H9 (cell line): ENCODE measurements around the gene IGFL2. TPM values are rescaled to one million over a fixed set of nuclear protein-coding genes. Genes with fewer than 3 reads are reported as not detected.

Source experiments
- DNase-seq: peaks from one replicate; pipeline ENCODE4 v3.0.0-alpha.2; 2017
- H2AFZ ChIP-seq: one replicate; pipeline ENCODE4 v1.6.1; 2013; ENCODE audit warnings: mild to moderate bottlenecking, low read length, control low read depth, moderate library complexity
- H2AK5ac ChIP-seq: 2 replicates; pipeline ENCODE4 v1.6.1; 2013; ENCODE audit warnings: low read length, control low read depth, mixed read lengths; ENCODE audit not compliant: insufficient read length
- H2BK120ac ChIP-seq: one replicate; pipeline ENCODE4 v1.6.1; 2013; ENCODE audit warnings: low read depth, mild to moderate bottlenecking, low read length, control low read depth, inconsistent platforms; ENCODE audit not compliant: poor library complexity, severe bottlenecking
- H2BK12ac ChIP-seq: 2 replicates; pipeline ENCODE4 v1.6.1; 2013; ENCODE audit warnings: low read length, control low read depth, mixed read lengths, low read depth; ENCODE audit not compliant: insufficient read length
- H2BK15ac ChIP-seq: 2 replicates; pipeline ENCODE4 v1.6.1; 2013; ENCODE audit warnings: low read depth, low read length, control low read depth
- H2BK20ac ChIP-seq: one replicate; pipeline ENCODE4 v1.6.1; 2013; ENCODE audit warnings: low read depth, mild to moderate bottlenecking, low read length, control low read depth, inconsistent platforms; ENCODE audit not compliant: poor library complexity, severe bottlenecking
- H2BK5ac ChIP-seq: 2 replicates; pipeline ENCODE4 v1.6.1; 2013; ENCODE audit warnings: low read length, control low read depth, mixed read lengths; ENCODE audit not compliant: insufficient read length
- H3K14ac ChIP-seq: 2 replicates; pipeline ENCODE4 v1.6.1; 2013; ENCODE audit warnings: low read length, control low read depth; ENCODE audit not compliant: insufficient read depth
- H3K18ac ChIP-seq: 2 replicates; pipeline ENCODE4 v1.6.1; 2013; ENCODE audit warnings: low read depth, mild to moderate bottlenecking, mixed read lengths, low read length, control low read depth; ENCODE audit not compliant: insufficient read length
- H3K23ac ChIP-seq: 2 replicates; pipeline ENCODE4 v1.6.1; 2013; ENCODE audit warnings: low read length, control low read depth, mixed read lengths, low read depth; ENCODE audit not compliant: insufficient read length
- H3K23me2 ChIP-seq: 2 replicates; pipeline ENCODE4 v1.6.1; 2013; ENCODE audit warnings: low read depth, mild to moderate bottlenecking, mixed read lengths, low read length, control low read depth; ENCODE audit not compliant: insufficient read length, poor library complexity, severe bottlenecking
- H3K27ac ChIP-seq: 2 replicates; pipeline ENCODE4 v1.5.1; 2013; ENCODE audit warnings: low read length, control low read depth, mixed read lengths, low read depth; ENCODE audit not compliant: insufficient read length
- H3K27me3 ChIP-seq: 2 replicates; pipeline ENCODE4 v1.6.1; 2013; ENCODE audit warnings: low read length, control low read depth, inconsistent platforms; ENCODE audit not compliant: insufficient read depth
- H3K4ac ChIP-seq: 2 replicates; pipeline ENCODE4 v1.6.1; 2013; ENCODE audit warnings: low read depth, mild to moderate bottlenecking, control low read depth, inconsistent platforms, low read length, moderate library complexity
- H3K4me1 ChIP-seq: 2 replicates; pipeline ENCODE4 v1.6.1; 2013; ENCODE audit warnings: low read length, control low read depth, inconsistent platforms; ENCODE audit not compliant: insufficient read depth
- H3K4me2 ChIP-seq: 2 replicates; pipeline ENCODE4 v1.6.1; 2013; ENCODE audit warnings: low read length, control low read depth, mixed read lengths; ENCODE audit not compliant: insufficient read length, insufficient read depth
- H3K56ac ChIP-seq: 2 replicates; pipeline ENCODE4 v1.6.1; 2013; ENCODE audit warnings: low read depth, mild to moderate bottlenecking, mixed read lengths, low read length, control low read depth; ENCODE audit not compliant: insufficient read length
- H3K79me1 ChIP-seq: 2 replicates; pipeline ENCODE4 v1.6.1; 2013; ENCODE audit warnings: low read depth, mild to moderate bottlenecking, moderate library complexity, low read length, control low read depth, inconsistent platforms; ENCODE audit not compliant: insufficient read depth, poor library complexity, severe bottlenecking
- H3K79me2 ChIP-seq: 2 replicates; pipeline ENCODE4 v1.6.1; 2013; ENCODE audit warnings: low read length, control low read depth, inconsistent platforms; ENCODE audit not compliant: insufficient read depth
- H3K9ac ChIP-seq: 2 replicates; pipeline ENCODE4 v1.6.1; 2013; ENCODE audit warnings: low read length, control low read depth, mixed read lengths; ENCODE audit not compliant: insufficient read length; ENCODE audit errors: extremely low read depth
- H3K9me3 ChIP-seq: one replicate; pipeline ENCODE4 v1.6.1; 2013; ENCODE audit warnings: low read depth, low read length, inconsistent platforms; ENCODE audit not compliant: control insufficient read depth
- H3T11ph ChIP-seq: one replicate; pipeline ENCODE4 v1.6.1; 2013; ENCODE audit warnings: mild to moderate bottlenecking, low read length, control low read depth, inconsistent platforms
- H4K20me1 ChIP-seq: one replicate; pipeline ENCODE4 v1.6.1; 2013; ENCODE audit not compliant: control insufficient read depth, insufficient read length, insufficient read depth
- H4K5ac ChIP-seq: 2 replicates; pipeline ENCODE4 v1.6.1; 2013; ENCODE audit warnings: low read depth, mild to moderate bottlenecking, mixed read lengths, low read length, control low read depth; ENCODE audit not compliant: insufficient read length
- H4K8ac ChIP-seq: replicated peaks from 2 replicates; pipeline ENCODE4 v1.6.1; 2013; ENCODE audit warnings: low read length, control low read depth, mixed read lengths, low read depth; ENCODE audit not compliant: insufficient read length
- H4K91ac ChIP-seq: 2 replicates; pipeline ENCODE4 v1.6.1; 2013; ENCODE audit warnings: low read depth, mild to moderate bottlenecking, moderate library complexity, mixed read lengths, low read length, control low read depth; ENCODE audit not compliant: insufficient read length
- H3K27ac Mint-ChIP-seq, 3 experiments: 2 replicates in 2 of 3; 3 replicates in 1 of 3; pipeline ENCODE4 v1.8.0; 2020 to 2021; ENCODE audit warnings: mixed read lengths in 3 of 3, mild to moderate bottlenecking in 1 of 3, moderate library complexity in 1 of 3
- H3K27me3 Mint-ChIP-seq: 2 replicates; pipeline ENCODE4 v1.8.0; 2021; ENCODE audit warnings: low read depth, mild to moderate bottlenecking, moderate library complexity, mixed read lengths
- H3K36me3 Mint-ChIP-seq, 3 experiments: 2 replicates in 2 of 3; 3 replicates in 1 of 3; pipeline ENCODE4 v1.8.0; 2020 to 2021; ENCODE audit warnings: low read depth in 3 of 3, mixed read lengths in 3 of 3; ENCODE audit not compliant: insufficient read depth in 1 of 3
- H3K4me1 Mint-ChIP-seq, 2 experiments: 2 replicates each; pipeline ENCODE4 v1.8.0; 2020; ENCODE audit warnings: mixed read lengths in 2 of 2
- H3K4me3 Mint-ChIP-seq, 2 experiments: 2 replicates in 1 of 2; 3 replicates in 1 of 2; pipeline ENCODE4 v1.8.0; 2020 to 2021; ENCODE audit warnings: mild to moderate bottlenecking in 2 of 2, mixed read lengths in 2 of 2, moderate library complexity in 1 of 2
- H3K9me3 Mint-ChIP-seq, 2 experiments: 2 replicates in 1 of 2; 3 replicates in 1 of 2; pipeline ENCODE4 v1.8.0; 2020; ENCODE audit warnings: mild to moderate bottlenecking in 2 of 2, mixed read lengths in 2 of 2, moderate library complexity in 1 of 2
- WGBS: extraction: QIAGEN DNeasy Blood & Tissue Kit; methylation state at CpG from one replicate; pipeline ENCODE4 v1.1.7; 2013; ENCODE audit warnings: missing lambda C conversion rate, low lambda C conversion rate, mixed read lengths; ENCODE audit not compliant: insufficient read length; ENCODE audit errors: extremely low coverage; 5-methylcytosine and 5-hydroxymethylcytosine counted together
- total RNA-seq: library from RNA; stranded (reverse); gene quantifications from 2 replicates; pipeline ENCODE4 v1.2.1, GENCODE V29; 2021
- TF ChIP-seq, protein P1 (sequence below): fragments of 200-600 bp; sonication (generic); conservative IDR thresholded peaks from 3 replicates; pipeline ENCODE4 v1.8.0; 2021; ENCODE audit warnings: antibody characterized with exemption, mild to moderate bottlenecking

The IGFL2 gene
- total RNA-seq, 1 experiment from 2014 or later = not detected

DNA sequence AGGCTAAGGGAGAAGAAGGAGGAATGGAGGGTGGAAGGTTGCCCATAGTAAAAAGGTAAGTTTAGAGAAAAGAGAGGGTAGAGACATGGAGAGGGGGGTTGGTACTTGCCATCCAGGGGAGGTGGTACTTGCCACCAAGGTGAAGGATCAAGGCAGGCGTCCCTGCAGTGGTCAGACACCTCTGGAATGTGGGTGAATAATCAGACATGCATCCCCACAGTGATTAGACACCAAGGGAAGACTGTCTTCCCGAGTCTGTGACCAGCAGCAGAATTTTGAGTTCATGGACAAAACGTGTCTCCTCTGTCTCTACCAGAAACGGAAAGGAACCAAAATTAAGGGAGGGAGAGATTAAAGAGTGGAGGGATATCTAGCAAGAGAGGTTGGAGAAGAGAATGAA is 54.4 kb downstream of the IGFL2 start:
- Histone ChIP-seq H3K14ac (no peak overlapping the region), H3K23me2 (no peaks in the 10 kb centered on the region), H3K4me2 (no peak overlapping the region), H2BK12ac (no peak overlapping the region), H3K18ac (no peak overlapping the region), H4K91ac (no peak overlapping the region), H3K27me3 (no peaks in the 10 kb centered on the region), H2BK120ac (no peak overlapping the region), H2BK15ac (no peak overlapping the region), H3K4ac (no peak overlapping the region), H2AFZ (no peak overlapping the region), H3K9ac (no peak overlapping the region), H3K27ac (no peak overlapping the region), H2BK5ac (no peak overlapping the region), H3K79me1 (no peaks in the 10 kb centered on the region), H4K5ac (no peak overlapping the region), H2AK5ac (no peak overlapping the region), H3K9me3 (peaks cover 5% of the 10 kb centered on the region), H2BK20ac (no peak overlapping the region), H3K23ac (no peak overlapping the region), H4K20me1 (no peaks in the 10 kb centered on the region), H4K8ac (no peak overlapping the region), H3K79me2 (no peaks in the 10 kb centered on the region), H3T11ph (no peak overlapping the region), H3K56ac (no peak overlapping the region), H3K4me1 (no peaks in the 10 kb centered on the region)
- Mint-ChIP-seq H3K4me3 (no peak overlapping the region), H3K27ac (no peak overlapping the region; a peak in 1 of 7 replicates), H3K36me3 (peaks cover 0 to 9% (median 0%) of the 10 kb centered on the region in 3 experiments; a peak in 5 of 7 replicates), H3K4me1 (peaks cover 0 to 2% of the 10 kb centered on the region in 2 experiments; a peak in 1 of 4 replicates), H3K9me3 (peaks cover 14 to 23% of the 10 kb centered on the region in 2 experiments), H3K27me3 (peaks cover 22% of the 10 kb centered on the region)
- TF ChIP-seq, protein P1, sequence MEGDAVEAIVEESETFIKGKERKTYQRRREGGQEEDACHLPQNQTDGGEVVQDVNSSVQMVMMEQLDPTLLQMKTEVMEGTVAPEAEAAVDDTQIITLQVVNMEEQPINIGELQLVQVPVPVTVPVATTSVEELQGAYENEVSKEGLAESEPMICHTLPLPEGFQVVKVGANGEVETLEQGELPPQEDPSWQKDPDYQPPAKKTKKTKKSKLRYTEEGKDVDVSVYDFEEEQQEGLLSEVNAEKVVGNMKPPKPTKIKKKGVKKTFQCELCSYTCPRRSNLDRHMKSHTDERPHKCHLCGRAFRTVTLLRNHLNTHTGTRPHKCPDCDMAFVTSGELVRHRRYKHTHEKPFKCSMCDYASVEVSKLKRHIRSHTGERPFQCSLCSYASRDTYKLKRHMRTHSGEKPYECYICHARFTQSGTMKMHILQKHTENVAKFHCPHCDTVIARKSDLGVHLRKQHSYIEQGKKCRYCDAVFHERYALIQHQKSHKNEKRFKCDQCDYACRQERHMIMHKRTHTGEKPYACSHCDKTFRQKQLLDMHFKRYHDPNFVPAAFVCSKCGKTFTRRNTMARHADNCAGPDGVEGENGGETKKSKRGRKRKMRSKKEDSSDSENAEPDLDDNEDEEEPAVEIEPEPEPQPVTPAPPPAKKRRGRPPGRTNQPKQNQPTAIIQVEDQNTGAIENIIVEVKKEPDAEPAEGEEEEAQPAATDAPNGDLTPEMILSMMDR = no peak
- WGBS = no CpG with 5 or more reads among the region's 4 CpGs
- DNase-seq = no peak
